NCI-H1930 (cell line): ENCODE data around the gene PIK3CD.
"Not testable (repeated sequence)": the region's sequence is repeated elsewhere in the genome, so short reads cannot be mapped to it uniquely, and the experiment has no call there.

Source experiments
- DNase-seq, 2 experiments: peaks; one replicate each; lab custom pipeline; 2025; lab: John Stamatoyannopoulos, UW

PIK3CD gene

DNA sequence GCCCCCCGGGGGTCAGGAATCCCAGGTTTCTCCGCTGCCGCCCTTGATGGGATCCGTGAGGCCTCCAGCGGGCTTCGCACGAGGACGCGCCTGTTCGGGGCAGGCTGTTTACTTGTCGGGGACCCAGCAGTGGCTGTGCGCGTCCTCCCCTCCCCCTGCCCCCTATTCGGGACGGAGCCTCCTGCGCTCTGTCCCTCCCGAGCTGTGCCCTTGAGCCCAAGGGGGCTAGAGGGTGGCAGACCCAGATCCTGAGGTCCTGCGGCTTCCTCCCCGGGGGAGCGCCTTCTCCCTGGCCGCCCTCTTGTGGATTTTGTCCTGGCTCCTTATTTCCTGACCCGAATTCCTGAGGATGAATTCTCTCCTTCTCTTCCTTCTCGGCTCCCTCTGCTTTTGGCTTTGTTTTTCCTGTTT is 38.4 kb downstream of the PIK3CD start:
- peak in 1 of 2 experiments; percentile 10 for DNase-seq

DNA sequence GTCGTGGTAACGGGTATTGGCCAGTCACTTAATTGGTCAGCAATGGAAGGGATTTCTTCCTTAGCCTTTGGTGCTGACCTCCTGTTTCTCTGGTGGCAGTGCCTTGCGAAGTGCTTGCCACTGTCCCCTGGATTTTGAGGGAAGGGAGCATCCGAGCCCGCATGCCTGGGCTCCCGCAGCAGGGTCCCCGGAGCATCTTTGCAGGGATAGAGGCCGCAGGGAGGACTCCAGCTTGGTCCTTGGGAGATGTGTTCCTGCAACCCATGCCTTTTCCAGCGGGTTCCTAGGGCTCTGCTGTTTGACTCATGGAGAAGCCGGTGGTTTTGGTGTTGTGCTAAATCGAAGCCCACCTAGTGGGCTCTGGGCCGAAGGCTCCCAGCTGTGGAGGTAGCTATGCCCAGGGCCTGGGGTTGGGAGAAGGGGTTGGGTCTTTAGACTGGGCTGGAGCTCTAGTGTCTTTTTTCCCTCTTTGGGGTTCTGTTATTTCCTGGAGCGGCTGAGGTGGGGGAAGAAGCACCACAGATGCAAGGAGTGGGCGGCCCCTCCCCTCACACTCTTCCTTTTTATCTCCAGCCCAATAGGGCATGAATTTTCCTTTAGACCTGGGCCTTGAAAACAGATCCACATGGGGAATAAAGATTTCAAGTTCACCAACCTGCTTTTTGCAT is 39.0 kb downstream of the PIK3CD start:
- DNase-seq, result no peak

DNA sequence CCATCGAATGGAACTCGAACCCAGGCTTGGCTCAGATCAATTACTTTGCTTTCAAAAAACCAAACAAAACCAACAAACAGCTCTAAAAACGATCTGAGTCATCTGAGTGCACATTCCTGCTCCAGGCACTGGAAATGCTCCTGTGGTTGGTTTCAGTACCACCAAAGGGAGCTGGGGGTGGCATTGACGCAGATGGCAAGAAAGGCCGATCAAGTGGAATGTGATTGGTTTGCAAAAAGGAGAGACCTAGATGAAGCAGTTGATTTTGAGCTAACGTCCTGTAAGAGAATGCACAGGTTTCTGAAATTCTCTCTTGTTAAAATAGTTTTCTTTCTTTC is 39.5 kb downstream of the PIK3CD start:
- DNase-seq, result no peak

DNA sequence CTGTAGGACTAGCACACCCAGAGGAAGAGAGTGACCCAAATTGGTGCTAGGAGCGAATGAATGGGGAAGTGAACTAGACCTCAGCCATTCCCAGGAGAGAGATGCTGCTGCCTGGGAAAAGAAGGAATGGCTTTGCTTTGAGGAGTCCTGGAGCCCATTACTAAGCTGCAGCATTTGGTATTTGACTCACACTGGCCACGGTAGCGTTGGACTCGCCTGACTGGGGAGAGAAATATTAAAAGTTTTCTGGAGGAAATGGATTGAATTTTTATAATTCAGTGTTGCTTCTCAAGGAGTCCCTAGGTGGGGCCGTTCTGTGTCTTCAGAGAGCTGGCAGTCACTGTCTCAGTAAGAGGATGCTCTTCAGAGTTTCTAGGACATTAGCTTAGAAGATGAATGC is 40.2 kb downstream of the PIK3CD start:
- no peak for DNase-seq

DNA sequence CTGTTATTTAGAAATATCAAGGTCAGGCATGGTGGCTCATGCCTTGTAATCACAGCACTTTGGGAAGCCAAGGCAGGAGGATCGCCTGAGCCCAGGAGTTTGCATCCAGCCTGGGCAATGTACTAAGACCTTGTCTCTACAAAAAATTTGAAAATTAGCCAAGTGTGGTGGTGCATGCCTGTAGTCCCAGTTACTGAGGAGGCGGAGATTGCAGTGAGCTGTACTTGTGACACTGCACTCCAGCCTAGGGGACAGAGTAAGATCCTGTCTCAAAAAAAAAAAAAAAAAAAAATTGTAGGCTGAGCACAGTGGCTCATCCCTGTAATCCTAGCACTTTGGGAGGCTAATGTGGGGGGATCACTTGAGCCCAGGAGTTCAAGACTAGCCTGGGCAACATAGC is 45.3 kb downstream of the PIK3CD start:
- no peak for DNase-seq

DNA sequence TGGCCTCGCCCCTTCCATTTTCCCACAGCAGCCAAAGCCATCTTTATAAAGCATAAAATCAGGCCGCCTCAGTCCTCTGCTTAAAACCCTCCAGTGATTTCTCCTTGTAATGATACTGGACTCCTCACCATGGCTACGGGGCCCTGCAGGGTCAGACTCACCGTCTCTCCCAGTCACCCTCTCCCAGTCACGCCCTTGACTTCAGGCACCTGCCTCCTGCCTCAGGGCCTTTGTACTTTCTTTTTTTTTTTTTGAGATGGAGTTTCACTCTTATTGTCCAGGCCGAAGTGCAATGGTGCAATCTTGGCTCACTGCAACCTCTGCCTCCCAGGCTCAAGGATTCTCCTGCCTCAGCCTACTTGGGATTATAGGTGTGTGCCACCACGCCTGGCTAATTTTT is 47.8 kb downstream of the PIK3CD start:
- DNase-seq, result no peak

DNA sequence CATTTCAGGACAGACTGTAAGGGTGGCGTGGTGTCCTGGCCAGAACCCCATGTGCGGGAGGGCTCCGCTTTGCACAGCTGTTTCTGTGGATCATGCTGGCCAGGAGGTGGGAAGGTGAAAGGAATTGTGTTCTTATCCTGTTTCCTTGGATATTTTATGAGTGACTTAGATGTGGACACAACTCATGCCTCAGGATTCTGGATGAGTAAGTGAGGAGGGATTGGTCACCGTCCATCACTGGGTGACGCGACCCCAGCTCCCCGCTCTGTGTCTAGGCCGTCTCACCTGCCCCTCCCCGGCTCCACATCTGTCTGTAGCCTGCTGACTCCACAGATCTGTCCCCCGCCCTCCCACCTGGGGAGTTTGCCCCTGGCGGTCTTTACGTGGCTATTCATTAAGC is 48.8 kb downstream of the PIK3CD start:
- DNase-seq, result no peak

DNA sequence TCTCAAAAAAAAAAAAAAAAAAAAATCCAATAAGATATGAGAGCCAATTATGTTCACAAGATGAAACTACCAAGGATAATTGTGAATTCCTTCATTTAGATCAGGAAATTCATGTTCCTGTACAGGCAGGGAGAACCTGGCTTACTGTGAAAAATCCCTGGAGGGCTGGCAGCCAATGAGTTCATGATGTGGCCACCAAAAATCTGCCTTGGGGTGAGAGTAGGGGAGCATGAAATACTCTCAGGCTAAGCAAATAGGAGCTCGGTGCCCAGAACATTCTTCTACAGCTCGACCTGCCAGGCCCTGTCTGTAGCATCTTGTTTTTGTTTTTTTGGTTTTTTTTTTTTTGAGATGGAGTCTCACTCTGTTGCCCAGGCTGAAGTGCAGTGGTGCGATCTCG is 50.1 kb downstream of the PIK3CD start:
- no peak for DNase-seq

DNA sequence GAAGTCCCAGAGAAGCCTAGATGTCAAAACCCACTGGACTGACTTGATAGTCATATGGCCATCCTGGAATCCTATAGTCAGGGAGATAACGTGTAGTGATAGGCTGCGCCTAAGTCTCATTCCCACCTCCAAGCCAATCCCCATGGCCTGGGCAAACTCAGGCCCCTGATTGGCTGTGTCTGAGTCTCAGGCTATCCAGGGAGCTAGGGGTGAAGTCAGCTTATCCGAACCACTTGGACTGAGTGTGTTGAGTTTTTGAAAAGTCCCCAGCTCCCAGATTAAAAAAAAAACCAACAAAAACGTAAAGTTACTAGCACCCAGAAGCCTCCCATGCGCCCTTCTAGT is 51.6 kb downstream of the PIK3CD start:
- DNase-seq, result no peak

DNA sequence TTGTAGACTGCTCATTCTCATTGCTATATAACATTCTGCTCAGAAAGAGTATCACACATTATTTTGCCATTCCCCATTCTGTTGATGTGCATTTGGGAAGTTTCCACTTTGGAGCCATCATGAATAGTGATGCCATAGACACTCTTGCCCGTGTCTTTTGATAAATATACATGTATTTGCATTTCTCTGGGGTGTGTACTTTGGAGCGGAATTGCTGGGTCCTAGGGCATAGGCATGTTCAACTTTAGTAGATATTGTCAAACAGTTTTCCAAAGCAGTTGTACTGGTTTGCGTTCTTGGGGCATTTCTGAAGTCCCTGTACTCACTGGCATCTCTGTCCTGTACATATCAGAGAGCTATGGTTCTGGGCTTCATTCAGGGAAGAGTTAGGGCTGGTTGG is 52.1 kb downstream of the PIK3CD start:
- no peak for DNase-seq

DNA sequence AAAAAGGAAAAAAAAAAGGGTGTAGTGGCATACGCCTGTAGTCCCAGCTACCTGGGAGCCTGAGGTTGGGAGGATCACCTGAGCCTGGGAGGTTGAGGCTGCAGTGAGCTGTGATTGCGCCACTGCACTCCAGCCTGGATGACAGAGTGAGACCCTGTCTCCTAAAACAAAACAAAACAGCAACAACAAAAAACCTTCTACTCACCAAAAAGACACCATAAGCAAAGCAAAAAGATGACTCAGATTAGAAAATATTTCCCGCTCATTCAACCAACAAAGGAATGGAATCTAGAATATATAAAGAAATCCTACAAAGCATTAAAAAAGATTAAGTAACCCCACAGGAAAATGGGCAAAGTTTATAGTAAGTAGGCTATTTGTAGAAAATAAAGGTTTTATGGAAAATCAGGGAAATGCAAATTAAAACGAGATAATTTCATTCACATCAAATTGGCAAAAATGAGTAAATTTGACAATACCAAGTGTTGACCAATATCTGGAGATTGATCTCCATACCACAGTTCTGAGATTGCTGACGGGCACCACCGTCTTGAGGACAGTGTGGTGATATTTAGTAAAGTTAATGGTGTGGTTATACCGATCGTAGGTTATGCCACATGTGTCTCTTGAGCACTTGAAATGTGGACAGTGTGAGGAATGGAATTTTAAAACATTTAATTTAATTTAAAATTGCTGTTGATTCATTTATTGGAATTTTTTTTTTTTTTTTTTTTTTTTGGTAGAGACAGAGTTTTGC is 54.0 kb downstream of the PIK3CD start:
- no peak for DNase-seq

DNA sequence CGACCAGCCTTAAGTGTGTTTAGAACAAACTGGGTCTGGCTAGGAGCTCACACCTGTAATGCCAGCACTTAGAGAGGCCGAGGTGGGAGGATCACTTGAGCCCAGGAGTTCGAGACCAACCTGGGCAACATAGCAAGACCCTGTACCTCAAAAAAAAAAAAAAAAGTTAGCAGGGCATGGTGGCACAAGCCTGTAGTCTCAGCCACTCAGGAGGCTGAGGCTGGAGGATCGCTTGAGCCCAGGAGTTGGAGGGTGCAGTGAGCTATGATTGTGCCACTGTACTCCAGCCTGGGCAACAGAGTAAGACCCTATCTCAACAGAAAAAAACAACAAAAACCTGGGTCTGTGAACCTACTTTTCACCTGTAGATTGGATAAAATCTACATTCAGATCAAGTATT is 54.6 kb downstream of the PIK3CD start:
- no peak for DNase-seq

DNA sequence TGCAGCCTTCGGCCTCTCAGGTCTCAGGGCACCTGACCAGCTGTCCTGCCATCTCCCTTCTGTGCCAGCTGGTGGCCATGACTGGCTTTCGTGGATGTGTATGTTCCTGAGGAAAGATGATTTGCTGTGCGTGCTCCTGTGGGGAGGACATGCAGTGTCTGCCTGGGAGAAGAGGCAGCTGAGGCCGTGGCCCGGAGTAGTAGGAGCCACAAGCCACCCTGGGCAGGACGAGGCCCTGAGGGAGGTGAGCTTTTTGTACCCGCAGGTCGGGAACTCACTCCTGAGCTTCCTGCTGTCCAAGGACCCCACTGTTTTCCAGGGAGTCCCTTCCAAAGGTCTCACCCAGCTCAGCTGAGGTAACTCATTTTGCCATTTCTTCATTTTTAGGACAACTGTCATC is 58.5 kb downstream of the PIK3CD start:
- DNase-seq, result no peak

DNA sequence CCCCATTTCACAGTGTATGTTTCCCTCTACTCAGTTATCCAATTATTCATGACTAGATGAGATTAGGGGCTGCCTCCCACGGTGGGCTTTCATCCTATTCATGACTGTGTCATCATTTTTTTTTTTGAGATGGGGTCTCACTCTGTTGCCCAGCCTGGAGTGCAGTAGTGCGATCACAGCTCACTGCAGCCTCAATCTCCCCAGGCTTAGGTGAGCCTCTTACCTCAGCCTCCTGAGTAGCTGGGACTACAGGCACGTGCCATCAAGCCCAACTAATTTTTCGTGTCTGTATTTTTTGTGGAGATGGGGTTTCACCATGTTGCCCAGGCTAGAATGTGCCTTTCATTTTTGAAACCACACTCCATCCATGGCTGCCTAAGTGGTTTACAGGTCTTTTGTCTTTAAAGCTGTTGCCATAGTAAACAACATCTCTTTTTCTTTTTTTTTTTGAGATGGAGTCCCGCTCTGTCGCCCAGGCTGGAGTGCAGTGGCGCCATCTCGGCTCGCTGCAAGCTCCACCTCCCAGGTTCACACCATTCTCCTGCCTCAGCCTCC is 60.0 kb downstream of the PIK3CD start:
- no peak for DNase-seq

DNA sequence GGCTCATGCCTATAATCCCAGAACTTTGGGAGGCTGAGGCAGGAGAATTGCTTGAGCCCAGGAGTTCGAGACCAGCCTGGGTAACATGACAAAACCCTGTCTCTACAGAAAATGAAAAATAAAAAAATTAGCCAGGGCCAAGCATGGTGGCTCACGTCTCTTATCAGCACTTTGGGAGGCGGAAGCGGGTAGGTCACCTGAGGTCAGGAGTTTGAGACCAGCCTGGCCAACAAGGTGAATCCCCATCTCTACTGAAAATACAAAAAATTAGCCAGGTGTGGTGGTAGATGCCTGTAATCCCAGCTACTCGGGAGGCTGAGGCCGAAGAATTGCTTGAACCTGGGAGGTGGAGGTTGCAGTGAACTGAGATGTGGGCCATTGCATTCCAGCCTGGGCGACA is 61.2 kb downstream of the PIK3CD start:
- DNase-seq, result not testable (repeated sequence)

DNA sequence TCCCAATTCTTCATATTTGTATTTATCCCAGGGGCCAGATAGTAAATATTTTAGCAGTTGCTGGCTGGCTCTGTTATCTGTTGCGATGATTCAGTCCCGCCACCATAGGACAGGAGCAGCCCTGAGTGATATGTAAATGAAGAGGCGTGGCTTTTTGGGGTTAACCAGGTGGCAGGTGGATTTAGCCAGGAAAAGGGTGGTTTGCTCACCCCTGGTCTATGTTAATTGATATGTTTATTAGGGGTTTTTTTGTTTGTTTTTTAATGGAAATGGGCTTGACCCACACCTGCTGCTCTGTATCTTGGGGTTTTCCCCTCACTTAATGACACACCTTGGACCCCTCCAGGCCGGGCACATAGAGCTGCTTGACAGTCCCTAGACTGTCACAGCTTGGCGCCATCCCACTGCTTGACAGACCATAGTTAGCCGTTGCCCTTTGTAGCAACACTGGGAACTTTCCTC is 62.8 kb downstream of the PIK3CD start:
- no peak for DNase-seq

DNA sequence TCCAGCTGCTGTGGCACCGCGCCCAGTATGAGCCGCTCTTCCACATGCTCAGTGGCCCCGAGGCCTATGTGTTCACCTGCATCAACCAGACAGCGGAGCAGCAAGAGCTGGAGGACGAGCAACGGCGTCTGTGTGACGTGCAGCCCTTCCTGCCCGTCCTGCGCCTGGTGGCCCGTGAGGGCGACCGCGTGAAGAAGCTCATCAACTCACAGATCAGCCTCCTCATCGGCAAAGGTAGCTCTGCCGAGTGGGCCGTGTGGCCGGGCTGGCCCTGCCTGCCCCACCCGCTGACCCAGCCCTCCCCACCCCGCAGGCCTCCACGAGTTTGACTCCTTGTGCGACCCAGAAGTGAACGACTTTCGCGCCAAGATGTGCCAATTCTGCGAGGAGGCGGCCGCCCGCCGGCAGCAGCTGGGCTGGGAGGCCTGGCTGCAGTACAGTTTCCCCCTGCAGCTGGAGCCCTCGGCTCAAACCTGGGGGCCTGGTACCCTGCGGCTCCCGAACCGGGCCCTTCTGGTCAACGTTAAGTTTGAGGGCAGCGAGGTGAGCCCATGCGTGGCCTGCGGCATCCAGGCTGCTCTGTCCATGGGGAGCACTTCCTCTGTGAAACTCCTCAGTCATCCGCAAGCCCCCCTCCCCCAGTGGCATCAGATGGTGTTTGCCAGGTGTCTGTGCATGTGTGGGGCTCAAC is 64.2 kb downstream of the PIK3CD start:
- DNase-seq, result no peak

DNA sequence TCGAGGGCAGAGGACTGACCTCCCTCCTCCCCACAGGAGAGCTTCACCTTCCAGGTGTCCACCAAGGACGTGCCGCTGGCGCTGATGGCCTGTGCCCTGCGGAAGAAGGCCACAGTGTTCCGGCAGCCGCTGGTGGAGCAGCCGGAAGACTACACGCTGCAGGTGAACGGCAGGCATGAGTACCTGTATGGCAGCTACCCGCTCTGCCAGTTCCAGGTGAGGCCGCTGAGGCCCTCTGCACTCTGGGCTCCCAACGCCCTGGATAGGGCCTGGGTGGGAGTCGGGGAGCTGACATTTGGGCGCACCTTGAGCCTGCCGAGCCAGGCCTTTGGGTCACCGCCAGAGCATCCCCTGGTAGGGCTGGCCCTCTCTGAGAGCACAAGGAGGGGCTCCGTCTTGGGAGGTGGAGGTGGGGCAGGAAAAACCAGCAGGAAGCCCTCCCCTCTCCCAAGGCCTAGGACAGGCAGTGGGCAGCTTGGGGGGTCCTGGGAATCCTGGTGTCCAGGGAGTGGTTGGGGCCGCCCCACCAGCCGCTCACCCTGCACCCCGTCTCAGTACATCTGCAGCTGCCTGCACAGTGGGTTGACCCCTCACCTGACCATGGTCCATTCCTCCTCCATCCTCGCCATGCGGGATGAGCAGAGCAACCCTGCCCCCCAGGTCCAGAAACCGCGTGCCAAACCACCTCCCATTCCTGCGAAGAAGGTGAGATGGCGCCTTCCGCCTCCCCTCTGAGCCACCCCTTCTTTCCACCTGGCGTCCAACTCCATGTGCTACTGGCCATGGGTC is 65.1 kb downstream of the PIK3CD start:
- no peak for DNase-seq

DNA sequence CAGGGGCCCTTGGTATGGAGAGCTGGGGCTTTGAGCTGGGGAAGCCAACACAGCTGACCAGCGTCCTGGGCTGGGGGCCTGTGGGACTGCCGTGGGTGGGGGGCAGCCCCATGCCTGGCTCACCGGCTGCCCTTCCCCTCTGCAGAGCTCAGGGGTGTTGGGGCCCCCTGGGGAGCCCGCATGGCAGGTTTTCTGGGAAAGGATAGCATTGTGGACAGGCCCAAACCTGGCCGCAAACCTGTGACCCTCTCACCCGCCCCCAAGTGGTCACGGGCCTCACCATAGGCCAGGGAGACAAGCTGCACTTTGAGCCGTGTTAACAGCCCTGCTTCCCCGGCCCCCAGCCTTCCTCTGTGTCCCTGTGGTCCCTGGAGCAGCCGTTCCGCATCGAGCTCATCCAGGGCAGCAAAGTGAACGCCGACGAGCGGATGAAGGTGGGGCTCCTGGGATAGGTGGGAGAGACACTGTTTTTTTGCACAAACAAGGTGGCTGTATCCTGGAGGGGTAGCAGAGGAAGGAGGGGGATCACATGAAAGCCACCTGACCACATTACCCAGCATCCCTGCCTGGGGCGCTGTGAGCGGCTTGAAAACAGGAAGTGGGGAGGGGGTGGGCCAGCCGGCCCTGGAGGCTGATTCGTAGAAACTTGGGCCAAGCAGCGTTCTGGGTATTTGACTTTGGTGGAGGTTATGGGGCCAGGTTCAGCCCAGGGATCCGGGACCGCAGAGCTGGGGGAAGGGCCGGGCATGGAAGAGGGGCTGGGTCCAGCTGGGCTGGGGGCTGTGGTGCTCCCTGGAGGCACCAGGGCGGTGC is 65.9 kb downstream of the PIK3CD start:
- DNase-seq, result no peak

DNA sequence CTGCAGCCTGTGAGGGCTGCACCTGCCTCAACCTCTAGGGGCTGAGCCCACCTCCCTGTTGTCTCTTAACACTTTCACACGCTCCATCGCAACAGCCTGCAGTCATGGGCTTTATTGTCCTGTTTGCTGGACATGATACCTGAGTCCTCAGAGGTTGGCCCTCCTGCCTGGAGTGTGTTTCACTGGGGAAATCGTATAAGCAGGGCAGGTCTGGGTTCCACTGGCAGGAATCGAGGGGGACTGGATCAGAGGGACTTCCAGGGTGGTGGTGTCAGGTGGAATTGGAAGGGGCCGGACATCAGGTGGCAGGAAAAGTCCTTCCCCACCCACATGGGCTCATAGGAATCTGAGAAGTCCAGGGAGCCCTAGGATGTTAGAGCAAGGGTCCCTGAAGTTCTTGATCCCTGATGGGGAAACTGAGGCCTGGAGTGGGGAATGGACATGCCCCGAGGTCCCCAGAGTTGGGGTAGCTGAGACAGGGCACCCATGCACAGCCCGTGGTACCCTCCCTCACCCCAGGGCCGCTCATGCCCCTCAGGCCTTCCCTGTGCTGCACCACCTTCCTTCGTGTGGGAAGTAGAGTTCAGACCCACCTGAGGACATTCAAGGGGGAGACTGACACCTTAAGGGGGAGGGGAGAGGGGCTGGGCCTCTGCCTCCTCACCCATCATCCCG is 66.6 kb downstream of the PIK3CD start:
- no peak for DNase-seq
